HG03025 (cell line): ENCODE measurements around the gene DDX56.
A peak's percentile ranks its signal among the peaks of the same experiment; 100 is the strongest.

Experiments
- ATAC-seq: cut with Tn5 transposase; IDR thresholded peaks from one replicate; pipeline ENCODE4 v1.9.1; 2021; ENCODE audit warnings: mild to moderate bottlenecking, moderate library complexity; ENCODE audit not compliant: unreplicated experiment, low FRiP score

DDX56 gene

GRCh38 chr7:44573464-44574286 lies at the start of gene DDX56:
DDX56 (minus strand) TSS chr7:44573908; CDS start chr7:44573895, 13 bp downstream.
- peak; percentile 92 for ATAC-seq

- no peak for ATAC-seq
Observed at GRCh38 chr7:44622342-44623151, 48.8 kb upstream of the DDX56 start.

GRCh38 chr7:44621750-44622103 lies 48.0 kb upstream of the DDX56 start:
- no peak for ATAC-seq

- no peak for ATAC-seq
Observed at GRCh38 chr7:44621034-44621749, 47.5 kb upstream of the DDX56 start.

- no peak for ATAC-seq
Observed at GRCh38 chr7:44618753-44619152, 45.0 kb upstream of the DDX56 start.

- ATAC-seq, result no peak
Observed at GRCh38 chr7:44618045-44618444, 44.3 kb upstream of the DDX56 start.

- no peak for ATAC-seq
Observed at GRCh38 chr7:44617225-44617890, 43.6 kb upstream of the DDX56 start.

- ATAC-seq, result no peak
Observed at GRCh38 chr7:44616545-44616944, 42.8 kb upstream of the DDX56 start.

- no peak for ATAC-seq
Observed at GRCh38 chr7:44615793-44616192, 42.1 kb upstream of the DDX56 start.

- ATAC-seq, result no peak
Observed at GRCh38 chr7:44615149-44615611, 41.5 kb upstream of the DDX56 start.

- no peak for ATAC-seq
Observed at GRCh38 chr7:44609829-44610228, 36.1 kb upstream of the DDX56 start.

- ATAC-seq, result no peak
Observed at GRCh38 chr7:44608916-44609648, 35.4 kb upstream of the DDX56 start.

GRCh38 chr7:44607141-44608068 lies 33.7 kb upstream of the DDX56 start:
- no peak for ATAC-seq

- peak; percentile 91 for ATAC-seq
Observed at GRCh38 chr7:44606341-44607140, 32.8 kb upstream of the DDX56 start, which contains the start of gene OGDH. OGDH (plus strand) TSS chr7:44606627; CDS start chr7:44624344, 17,717 bp downstream.

GRCh38 chr7:44604941-44605340 lies 31.2 kb upstream of the DDX56 start:
- no peak for ATAC-seq

GRCh38 chr7:44603193-44603592 lies 29.5 kb upstream of the DDX56 start:
- ATAC-seq, result no peak

GRCh38 chr7:44602576-44602910 lies 28.8 kb upstream of the DDX56 start:
- no peak for ATAC-seq

- no peak for ATAC-seq
Observed at GRCh38 chr7:44599222-44599621, 25.5 kb upstream of the DDX56 start.
